GM20431 (cell line): ENCODE measurements around the gene ARHGAP20.
"Not testable (repeated sequence)": the region's sequence is repeated elsewhere in the genome, so short reads cannot be mapped to it uniquely, and the experiment has no call there.

ENCODE experiments used
- in situ Hi-C: fragments of 300-500 bp; cut with MseI, MboI; formaldehyde crosslinking; loops from one replicate; pipeline ENCODE4 v1.15.0; 2020; ENCODE audit warnings: low sequenced_read_pairs; ENCODE audit not compliant: unreplicated experiment

The ARHGAP20 gene

DNA sequence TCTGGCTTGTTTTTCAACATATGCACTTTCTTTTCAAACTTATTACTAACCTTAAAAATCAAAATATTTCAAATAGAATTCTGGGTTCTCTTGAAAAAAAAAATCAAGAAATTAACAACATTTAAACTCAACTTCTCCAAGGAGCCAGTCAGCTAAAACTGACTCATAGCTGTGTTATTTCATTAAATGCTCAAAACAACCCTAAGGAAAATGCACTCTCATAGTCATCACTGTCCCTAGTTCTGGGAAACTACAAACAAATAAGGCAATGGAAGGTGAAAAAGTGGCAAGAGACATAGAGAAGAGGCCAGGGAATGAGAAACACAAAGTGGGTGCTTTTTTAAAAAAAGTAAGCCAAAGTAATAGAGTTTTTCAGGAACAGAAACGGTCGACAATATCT lies 4.1 kb upstream of the ARHGAP20 start:
- in situ Hi-C loops = no loop called here

DNA sequence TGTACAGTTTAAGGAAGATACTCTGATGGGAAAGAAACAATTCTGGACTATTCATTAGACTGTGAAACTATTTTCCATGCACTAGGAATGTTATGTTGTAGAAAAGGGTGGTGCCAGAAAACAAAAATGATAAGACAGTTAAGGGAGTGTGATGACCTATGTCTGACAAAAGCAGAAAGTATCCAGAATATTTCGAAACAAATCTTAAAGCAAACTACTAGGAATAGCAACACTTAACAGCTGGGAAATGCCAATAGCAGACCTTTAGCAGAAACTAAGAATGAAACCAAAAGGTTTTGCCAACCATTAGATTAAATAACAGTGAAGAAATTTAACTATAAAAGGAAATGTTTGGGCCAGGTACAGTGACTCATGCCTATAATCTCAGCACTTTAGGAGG lies 3.3 kb upstream of the ARHGAP20 start:
- in situ Hi-C loops = no loop called here

DNA sequence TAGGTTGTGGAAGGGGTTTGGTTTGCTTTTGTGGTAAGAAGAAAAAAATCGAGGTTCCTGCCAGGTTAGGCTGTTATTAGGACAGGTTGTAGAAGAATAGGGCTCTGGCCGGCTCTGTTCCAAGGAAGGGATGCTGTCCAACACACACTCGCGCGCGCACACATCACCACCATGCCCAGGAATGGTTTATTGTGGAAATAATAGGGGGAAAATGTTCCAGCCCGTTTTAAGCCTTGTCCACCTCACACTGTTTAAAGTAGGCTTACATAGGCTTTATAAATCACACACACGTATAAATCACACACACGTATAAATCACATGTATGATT lies 1.2 kb upstream of the ARHGAP20 start:
- in situ Hi-C loops = no loop called here

DNA sequence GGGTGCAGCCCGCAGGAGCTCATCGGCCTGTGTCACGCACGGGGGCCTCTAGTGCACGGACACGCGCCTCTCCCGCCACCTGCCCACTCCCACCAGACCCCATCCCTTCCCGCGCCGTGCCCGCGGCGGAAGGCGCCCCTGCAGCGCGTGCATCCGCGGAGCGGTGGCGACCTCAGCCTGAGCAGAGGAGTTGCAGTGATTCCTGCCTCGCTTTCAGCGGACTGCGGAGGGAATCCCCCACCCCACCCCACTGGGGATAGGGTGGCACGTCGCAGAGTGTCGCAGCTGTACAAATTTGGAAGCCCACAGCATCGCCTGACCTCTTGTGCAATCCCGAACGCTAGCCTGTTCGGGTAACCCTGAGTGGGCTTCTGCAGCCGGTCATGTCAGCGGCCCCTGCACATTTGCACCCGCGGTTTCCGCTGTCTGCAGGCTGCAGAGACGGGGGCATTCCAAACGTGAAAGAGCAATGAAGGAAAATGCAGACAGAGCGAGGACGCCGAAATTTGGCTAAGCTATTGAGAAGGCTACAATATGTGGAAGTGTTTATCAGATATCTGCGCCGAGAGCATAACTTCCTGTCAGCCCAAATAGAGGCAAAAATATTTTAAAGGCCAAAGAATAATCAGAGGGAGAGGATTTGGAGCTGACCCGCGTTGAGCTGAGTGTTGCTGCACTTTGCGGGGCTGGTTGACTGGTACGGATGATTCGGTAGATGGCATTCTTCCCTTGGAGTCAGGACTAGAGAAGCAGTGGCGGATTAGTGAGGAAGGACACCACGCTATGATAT lies 617 bp upstream of the ARHGAP20 start:
- in situ Hi-C loops = no loop called here

DNA sequence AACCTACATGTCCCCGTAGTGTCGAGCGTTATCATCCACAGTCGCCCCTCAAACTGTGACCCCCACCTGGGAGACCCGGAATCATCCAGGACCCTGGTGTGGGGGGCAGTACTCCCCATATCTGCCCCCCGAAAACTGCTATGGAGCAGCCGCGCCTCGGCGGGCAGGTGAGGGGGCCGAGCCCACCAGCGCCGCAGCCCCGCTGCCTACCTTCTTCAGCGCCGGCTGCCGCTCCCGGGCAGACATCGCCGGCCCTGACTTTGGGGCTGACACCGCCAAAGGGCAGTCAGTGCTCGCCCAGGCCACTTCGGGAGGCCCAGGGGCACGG lies 825 bp downstream of the ARHGAP20 start:
- in situ Hi-C loops = no loop called here

DNA sequence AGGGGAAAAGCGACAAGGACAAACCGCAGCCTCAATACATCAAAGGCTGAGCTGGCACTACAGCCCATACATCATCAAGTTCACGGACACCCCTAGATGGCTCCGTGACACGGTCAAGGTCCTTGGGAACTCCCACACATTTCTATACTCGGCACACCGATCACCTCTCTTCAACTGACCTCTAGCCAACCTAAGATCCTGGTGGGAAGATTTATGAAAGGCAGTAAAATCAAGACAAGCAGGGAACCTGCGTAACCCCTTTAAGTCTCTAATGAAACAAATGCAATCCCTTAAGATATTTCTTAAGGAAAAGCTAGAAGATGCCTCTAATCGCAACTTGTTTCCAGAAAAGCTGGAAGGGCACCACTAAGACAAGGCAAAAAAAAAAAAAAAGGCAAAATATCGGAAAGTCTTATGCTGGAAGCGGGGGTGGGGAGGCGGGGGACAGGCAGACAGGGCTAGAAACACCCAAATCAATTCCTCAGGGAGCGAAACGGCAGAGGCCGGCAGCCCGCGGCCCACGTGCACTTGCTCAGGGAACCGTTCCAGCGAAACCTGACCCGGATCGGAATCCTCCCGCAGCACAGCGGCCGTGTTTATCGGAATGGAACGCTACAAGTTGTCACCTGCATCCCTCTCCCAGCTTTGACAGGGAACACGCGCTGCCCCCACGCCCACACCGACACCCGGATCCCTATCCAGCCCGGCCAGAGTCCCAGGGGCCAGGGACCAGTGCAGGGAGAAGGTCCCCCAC lies 1.4 kb downstream of the ARHGAP20 start:
- in situ Hi-C loops = no loop called here

DNA sequence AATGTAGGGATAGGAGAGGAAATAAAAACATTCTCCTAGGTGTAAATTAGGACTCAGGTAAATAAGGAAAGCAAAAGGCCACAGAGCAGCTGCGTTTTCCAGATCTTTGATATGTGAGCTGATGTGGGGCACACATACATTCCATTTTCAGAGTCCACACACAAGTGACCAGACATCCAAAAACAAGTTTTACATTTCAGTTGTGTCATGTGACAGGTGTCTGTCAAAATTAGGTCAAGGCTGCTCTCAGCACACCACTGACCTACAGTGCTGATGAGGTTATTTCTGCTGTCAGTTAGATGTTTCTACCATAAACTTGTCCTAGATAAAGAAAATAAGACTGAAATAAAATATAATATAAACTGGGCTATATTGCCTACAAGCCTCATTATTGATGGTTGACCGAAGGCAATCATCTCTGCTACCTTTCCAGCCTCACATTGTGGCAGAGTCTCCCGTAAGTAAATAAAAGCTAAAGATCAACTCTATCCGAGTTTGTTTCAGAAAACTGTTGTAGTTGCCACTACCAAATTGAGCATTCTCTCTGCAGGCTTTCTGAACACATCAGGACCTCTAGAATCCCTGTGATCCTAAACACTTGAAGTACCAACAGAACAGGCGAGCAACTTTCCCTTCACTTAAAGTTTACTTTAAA lies 7.9 kb downstream of the ARHGAP20 start:
- in situ Hi-C loops = no loop called here

DNA sequence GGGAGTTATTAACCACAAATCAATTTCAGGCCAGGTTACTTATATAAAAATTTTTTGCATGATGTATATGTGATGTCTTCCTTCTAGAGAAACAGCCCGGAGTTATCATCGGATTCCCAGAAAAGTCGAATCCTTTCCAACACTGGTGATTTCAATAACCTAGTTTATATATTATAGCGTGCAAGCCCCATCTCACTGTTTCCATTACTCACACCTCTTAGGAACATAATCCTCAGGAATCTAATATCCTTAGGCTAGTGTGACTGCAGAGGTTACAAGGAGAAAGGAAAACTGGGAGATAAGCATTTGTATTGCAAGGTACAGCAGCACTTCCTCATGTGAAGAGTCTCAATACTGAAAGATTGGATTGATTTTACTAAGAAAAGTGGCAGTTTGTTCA lies 20.3 kb downstream of the ARHGAP20 start:
- in situ Hi-C loops = no loop called here

DNA sequence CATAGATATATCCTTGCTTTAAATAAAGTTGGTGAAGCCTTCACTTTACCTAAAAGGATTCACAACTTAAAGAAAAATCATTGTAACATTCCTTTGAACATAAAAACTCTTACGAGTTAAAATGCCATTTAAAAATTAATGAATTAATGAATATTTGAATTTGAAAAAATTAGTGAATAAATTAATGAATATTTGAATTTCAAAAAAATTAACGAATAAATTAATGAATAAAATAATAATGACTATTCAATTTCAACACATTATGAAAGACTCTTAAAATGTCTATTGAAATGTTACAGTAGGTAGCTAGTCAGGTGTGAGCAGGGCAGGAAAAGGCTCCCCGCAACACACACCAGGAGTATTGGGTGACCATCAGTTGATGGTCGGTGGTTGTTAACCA lies 22.9 kb downstream of the ARHGAP20 start:
- in situ Hi-C loops = no loop called here

DNA sequence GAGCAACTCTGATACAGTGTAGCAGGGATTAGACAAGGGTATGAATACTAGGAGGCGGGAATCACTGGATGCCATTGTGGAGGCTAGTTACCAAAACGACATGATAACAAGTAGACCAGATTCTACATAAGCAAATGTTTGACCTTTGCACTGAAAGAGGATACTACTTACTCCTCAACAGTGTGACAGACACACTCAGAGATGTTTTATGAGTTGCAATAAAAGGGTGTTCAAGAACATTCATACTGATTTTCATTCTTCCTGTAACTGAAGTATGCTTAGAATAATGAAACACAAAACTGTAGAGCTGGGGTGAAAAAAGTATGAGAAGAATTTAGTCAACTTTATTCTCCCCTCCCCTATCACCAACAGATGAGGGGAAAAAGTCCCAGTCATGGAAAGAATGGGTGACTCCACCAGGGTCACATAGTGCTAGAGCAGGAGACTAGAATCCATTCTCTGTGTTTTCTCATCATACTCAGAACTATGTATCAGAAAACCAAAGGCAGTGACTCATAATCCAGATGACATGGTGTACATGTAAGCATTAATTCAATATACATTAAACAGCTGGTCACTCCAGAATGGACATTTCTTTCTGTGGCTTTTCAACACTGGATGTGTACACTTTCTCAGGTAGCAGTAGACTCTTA lies 32.8 kb downstream of the ARHGAP20 start:
- in situ Hi-C loops = no loop called here

DNA sequence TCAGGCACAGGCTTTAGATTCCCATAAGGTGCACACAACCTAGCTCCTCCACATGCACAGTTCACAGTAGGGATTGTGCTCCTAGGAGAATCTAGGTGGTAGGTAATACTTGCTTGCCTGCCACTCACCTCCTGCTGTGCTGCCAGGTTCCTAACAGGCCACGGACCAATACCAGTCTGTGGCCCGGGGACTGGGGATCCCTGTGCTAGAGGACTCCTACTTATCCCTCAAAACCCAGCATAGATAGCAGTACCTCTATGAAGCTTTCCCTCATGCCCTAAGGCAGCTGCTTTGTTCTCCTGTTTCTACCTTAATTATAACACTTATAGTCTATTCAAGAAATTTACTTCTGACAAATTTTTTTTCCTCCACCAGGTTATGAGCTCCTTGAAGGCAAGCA lies 36.7 kb downstream of the ARHGAP20 start:
- in situ Hi-C loops = no loop called here

DNA sequence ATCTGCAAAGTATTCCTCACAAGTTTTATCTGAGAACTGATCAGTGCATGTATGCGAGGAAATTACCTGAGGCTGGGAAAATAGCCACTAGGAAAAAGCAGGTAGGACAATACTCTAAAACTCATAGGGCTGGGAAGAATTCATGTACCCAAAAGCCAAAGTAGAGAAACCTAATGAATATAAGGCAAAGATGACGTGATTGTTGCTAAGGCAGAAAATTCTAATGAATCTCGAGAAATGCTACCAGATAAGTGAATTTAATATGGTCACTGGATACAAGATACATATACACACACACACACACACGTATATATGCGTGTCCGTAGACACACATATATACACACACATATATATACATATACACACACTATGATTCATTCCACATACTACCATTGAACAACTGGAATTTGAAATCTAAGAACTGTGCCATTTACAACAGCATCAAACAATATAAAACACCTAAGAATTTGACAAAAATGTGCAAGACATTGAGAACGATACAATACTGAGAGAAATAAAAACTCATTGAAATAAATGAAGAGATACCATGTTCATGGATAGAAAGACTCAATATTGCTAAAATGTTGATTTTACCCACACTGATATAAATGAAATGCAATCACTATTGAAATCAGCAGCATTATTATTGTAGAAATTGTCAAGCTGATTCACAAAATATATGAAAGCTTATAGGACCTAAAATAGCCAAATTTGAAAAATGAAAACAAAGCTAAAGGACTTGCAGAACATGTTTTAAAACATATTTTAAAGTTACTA lies 46.4 kb downstream of the ARHGAP20 start:
- in situ Hi-C loops = no loop called here

DNA sequence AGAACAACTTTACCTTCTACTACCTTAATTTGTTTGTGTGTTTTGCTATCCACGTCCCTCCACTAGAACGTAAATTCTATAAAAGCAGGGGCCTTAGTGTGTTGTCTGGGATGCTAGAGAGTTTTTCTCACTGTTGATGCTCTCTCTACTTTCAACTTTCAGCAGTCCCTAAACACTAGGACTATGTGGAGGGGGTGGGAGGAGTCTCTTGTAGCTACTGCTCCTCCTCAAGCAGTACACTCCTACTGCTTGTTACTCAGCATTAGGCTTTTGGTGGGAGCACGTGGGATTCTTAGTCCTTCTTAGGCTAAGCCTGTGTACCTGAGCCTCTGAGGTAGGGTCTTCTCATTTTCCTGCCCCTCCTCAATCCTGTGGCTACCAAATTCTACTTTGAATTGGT lies 56.3 kb downstream of the ARHGAP20 start:
- in situ Hi-C loops = no loop called here

DNA sequence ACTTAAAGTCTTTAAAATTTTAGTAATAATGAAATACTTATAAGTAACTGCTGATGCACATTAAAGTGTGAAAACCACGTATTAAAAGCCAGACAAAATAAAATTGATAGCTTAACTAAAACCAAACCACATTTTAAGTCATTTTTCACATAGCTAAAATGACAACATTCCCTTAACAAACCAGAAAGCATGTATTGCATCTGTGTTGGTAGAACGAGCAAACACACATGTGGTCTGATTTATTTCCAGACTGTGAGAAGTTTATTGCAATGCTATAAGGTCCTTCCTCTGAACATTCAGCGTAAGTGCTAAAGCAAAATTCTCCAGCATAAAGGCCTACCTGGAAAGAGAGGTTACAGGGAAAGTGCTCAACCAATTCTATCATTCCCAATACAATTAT lies 57.8 kb downstream of the ARHGAP20 start:
- in situ Hi-C loops = no loop called here

DNA sequence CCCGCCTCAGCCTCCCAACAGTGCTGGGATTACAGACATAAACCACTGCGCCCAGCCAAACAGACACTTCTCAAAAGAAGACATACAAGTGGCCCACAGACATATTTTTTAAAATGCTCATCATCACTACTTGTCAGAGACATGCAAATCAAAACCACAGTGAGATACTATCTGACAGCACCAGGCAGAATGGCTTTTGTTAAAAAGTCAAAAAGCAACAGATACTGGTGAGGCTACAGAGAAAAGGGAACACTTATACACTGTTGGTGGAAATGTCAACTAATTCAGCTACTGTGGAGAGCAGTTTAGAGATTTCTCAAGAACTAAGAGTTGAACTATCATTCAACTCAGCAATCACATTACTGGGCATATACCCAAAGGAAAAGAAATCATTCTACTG lies 67.0 kb downstream of the ARHGAP20 start:
- in situ Hi-C loops = no loop called here

DNA sequence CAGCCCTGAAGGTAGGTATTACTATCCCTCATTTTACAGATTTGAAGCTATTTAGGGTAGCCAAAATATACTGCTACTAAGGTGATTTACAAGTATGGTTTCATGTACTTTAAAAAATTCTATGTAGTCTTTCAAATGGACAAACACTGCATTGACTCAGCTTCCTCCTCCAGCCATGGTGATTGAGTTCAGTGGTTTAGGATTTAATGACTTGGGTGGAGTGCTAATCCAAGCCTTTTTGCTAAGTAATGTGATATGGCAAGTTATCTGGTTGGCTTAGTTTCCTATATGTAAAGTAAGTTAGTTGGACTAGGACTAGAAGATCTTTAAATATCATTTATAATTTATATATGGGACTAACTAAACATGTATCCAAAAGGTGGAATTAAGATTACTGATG lies 77.9 kb downstream of the ARHGAP20 start:
- in situ Hi-C loops = no loop called here

DNA sequence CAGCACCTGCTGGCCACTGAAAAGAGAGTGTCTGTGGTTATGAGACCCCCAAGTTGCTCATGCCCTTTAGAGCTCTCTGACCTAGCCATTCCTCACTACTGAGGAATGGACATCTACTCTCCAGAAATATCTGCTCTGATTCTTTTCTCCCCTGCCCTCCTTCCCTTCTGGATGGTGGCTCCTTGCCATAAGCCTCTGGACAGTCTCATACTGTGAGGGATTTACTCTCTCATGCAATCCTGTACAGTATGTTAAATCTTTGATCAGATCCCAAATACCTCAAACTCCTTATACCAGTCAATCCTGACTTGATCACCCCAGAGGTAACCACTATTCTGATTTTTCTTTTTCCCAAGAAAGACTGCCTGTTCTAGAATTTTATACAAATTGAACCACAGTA lies 80.7 kb downstream of the ARHGAP20 start:
- in situ Hi-C loops = no loop called here

DNA sequence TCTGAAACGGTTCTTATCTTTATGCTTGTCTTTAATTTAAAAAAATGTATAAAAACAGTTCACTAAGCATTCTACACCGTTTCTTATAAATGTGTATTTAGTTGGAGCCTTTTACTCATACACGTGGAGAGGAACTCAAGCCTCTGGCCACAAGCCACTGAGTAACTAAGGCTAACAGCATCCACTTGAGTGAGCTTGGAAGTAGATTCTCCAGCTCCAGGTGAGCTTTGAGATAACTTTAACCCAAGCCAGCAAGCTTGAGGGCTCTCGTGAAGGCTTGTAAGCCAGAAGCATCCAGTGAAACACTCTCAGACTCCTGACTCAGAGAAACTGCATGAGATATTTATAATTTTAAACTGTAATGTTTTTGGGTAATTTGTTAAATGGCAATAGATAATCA lies 82.6 kb downstream of the ARHGAP20 start:
- in situ Hi-C loops = no loop called here

DNA sequence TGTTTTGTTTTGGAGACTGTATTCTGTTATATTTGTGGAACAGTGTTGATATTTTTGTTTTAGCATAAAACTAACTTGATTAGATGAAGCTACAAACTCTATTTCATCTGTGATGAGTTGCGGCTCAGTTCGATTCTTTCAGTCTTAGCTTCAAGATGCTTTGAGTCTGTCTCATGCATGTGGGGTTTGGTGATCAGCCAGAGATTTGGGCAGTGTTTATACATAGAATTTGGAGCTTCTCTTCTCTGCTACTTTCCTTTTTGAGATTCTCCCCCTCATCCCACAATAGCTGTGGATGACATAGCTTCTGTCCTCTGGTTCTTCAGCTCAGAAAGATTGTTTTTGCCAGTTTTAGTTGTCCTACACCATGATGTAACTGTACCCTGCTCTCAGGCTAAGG lies 90.4 kb downstream of the ARHGAP20 start:
- in situ Hi-C loops = no loop called here

DNA sequence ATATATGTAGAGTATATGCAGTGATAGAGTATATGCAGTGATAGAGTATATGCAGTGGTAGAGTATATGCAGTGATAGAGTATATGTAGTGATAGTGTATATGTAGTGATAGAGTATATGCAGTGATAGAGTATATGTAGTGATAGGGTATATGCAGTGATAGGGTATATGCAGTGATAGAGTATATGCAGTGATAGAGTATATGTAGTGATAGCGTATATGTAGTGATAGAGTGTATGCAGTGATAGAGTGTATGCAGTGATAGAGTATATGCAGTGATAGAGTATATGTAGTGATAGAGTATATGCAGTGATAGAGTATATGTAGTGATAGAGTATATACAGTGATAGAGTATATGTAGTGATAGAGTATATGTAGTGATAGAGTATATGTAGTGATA lies 92.9 kb downstream of the ARHGAP20 start:
- in situ Hi-C loops = not testable (repeated sequence)
